ENCODE measurements around the gene IKZF5.

The IKZF5 gene

DNA sequence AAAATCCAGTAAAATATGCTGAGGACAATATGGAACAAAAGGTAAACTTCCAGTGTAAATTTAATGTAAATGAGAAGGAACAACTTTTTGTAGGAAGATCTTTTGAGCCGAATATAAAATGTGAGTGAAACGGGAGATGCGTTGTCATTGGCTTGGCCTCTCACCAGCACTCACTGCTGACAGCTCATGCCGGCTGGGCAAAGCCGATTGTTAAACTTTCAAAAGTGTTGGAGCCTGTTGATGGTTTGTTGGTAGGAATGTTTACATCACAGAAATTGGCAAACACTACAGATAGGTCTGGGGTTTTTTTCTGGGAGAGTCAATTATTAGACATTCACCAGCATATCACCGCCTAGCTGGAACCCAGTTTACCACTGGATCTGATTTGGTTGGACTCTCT is 22.3 kb downstream of the IKZF5 start:
- DNase-seq (ENCODE audit: insufficient read length, low spot score) = no peak

DNA sequence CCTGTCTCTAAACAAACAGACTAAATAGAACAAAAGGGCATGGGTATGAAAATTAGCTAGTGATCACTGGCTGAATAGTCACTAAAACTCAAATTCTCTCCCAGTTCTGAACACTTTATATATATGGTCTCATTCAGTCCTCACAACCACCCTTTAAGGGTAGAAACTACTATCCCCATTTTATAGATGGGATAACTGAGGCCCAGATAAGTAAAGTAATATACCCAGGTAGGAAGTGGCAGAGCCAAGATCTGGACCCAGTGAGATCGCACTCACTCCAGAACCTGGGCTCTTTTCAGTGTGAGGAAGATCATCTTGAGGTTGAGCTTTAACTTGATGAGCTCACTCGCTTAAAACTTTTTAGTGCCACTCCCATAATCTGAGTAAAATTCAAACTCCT is 23.9 kb downstream of the IKZF5 start:
- FAIRE-seq (no peak), DNase-seq (ENCODE audit: insufficient read length, low spot score) (no peak)

More for the DNA sequence above, 22.3 kb downstream of the IKZF5 start:
- FAIRE-seq = no peak

DNA sequence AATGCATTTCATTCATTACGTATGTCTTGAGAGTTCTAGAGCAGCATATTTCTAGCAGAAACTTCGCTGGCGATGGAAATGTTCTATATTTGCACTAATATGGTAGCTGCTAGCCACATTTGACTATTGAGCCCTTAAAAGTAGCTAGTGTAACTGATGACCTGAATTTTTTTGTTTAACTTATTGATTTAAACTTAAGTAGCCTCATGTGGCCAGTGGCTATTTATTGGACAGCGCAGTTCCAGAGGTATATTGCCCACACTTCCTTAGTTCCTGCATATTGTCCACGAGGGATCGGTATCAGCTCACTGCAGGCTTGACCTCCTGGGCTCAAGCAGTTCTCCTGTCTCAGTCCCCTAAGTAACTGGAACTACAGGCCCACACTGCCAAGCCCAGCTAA is 24.7 kb downstream of the IKZF5 start:
- DNase-seq (ENCODE audit: insufficient read length, low spot score) (no peak), FAIRE-seq (no peak)

DNA sequence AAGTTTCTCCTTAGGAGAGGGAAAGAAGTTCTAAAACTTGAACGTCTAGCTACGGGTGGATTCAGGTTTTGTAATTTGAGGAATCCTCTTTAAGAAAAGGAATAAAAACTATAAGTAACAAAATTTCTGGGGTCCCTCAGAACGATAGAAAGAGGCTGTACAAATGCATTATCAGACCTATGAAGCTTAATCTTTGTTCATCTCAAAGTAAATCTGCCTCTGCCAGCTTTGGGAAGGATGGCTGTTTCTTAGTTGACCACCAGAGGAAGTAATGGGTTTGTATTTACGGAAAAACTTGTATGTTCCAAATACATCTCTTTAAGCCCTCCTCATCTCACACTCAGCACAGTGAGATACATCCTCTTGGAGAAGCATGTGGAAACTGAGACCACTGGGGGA is 27.5 kb downstream of the IKZF5 start:
- peak; percentile 6 for DNase-seq (ENCODE audit: insufficient read length, low spot score)

DNA sequence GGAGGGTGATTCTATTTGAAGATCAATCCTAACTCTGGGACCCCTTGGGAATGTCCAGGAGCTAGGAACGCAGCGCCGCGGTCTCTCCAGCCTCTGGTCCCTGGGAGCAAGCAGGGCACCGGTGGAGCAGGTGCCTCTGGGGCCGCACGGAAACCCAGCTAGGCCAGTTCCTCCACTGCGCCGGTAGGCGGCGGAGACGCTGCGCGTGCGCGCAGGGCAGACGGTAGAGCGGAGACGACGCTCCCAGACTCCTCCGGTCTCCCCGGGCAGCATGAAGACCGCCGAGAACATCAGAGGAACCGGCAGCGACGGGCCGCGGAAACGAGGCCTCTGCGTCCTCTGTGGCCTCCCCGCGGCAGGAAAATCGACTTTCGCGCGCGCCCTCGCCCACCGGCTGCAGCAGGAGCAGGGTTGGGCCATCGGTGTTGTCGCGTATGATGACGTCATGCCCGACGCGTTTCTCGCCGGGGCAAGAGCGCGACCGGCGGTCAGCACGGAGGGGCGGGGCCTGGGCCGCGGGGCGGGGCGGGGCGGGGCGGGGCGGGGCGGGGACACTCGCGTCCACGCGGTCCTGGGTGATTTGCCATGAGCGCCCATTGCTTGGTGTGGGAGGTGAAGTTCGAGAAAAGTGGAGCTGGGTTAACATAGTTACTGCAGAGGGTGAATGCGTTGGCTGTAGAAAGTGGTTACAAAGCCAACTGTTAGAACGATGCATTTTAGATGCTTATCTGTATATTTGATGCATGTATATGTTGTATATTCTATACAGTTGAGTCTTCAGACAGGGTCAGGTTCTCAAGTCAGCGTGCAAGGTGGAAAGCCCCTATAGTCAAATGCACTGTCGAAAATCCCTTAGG is 28.2 kb downstream of the IKZF5 start, which contains the start of gene PSTK:
TSS of gene PSTK (plus strand) at position 193 of the 857 bp plus-strand sequence. CDS start at position 272, 79 bp downstream.
- FAIRE-seq = peak; percentile 16
- peak; percentile 75 for DNase-seq (ENCODE audit: insufficient read length, low spot score)

More for the DNA sequence above, 27.5 kb downstream of the IKZF5 start:
- no peak for FAIRE-seq

DNA sequence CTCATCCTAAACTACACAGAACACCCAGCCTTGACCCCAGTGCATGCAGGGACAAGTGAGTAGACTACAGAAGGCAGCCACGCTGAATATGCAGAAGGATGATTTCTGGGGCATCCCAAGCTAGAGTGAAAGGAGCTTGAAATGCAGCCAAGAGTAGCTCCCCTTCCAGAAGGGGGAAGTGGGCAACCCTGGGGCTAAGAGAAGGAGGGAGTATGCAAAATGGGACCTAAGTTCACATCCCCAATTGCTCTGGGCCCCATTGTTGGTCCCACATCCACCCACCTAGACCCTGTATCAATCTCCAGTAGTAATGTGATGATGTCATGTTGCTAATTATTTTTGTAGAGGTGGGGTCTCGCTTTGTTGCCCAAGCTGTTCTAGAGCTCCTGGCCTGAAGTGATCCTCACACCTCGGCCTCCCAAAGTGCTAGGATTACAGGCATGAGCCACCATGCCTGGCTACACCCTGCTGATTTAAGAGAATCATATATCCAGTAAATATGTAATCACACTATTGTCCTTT is 34.0 kb downstream of the IKZF5 start:
- FAIRE-seq = no peak
- no peak for DNase-seq (ENCODE audit: insufficient read length, low spot score)

DNA sequence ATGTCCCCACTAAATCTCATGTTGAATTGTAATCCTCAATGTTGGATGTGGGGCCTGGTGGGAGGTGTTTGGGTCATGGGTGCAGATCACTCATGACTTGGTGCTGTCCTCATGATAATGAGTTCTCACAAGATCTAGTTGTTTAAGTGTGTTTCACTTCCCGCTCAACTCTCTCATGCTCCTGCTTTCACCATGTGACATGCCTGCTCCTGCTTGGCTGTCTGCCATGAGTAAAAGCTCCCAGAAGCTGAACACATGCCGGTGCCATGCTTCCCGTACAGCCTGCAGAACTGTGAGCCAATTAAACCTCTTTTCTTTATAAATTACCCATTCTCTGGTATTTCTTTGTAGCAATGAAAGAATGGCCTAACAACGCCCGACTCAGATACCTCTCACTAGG is 34.6 kb downstream of the IKZF5 start:
- FAIRE-seq = no peak
- no peak for DNase-seq (ENCODE audit: insufficient read length, low spot score)

DNA sequence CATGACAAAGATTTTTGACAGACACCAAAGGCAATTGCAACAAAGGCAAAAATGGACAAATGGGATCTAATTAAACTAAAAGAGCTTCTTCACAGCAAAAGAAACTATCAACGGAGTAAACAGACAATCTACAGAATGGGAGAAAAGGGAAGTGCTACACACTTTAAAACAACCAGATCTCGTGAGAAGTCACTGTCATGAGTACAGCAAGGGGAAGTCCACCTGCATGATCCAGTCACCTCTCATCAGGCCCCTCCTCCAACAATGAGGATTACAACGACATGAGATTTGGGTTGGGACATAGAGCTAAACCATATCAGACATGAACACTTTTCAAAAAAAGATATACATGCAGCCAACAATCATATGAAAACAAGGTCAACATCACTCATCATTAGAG is 39.9 kb downstream of the IKZF5 start:
- DNase-seq (ENCODE audit: insufficient read length, low spot score) (no peak), FAIRE-seq (no peak)

DNA sequence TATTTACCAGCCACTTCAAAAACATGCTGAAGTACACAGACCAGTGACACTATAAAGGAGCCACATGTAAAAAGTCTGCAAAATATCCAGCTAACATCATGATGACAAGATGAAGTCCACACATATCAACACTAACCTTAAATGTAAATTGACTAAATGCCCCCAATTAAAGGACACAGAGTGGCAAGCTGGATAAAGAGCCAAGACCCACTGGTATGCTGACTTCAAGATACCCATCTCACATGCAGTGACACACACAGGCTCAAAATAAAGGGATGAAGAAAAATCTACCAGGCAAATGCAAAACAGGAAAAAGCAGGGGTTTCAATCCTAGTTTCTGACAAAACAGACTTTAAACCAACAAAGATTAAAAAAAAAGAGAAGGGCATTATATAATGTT is 41.7 kb downstream of the IKZF5 start:
- FAIRE-seq (no peak), DNase-seq (ENCODE audit: insufficient read length, low spot score) (no peak)

DNA sequence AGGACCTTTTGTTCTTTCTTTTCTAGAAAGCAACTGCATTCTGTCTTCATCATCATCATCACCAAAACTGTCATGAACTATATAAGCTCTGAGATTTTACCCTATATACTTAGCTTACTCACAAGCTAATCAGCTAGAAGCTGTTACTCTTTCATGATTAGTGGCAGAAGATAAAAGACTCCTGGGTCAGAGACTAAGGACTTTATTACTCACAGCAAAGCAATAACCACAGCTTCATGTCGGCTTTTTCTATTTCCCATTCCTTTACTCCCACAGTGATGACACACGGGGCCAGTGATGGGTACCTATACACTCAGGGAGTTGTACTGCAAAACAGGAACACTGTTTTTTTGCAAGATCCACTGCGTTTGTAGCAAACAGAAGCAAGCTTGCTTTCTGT is 46.2 kb downstream of the IKZF5 start:
- FAIRE-seq = no peak

DNA sequence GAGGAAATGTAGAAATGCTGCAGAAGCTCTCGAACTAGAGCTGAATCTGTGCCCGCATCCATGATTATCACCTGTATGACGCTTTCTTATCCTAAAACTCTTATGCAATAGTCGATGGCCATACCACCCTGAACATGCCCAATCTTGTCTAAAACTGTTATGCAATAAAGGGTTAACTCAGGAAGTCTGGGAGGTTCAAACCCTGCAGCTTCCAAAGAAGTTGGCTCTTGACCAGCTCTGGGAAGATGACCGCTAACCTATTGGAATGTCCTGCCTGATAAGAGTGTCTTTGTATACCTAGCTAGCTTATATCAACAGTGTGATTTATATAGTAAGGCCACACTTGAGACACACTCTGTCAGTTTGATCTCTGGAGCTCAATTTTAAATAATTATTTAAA is 51.1 kb downstream of the IKZF5 start:
- DNase-seq (ENCODE audit: insufficient read length, low spot score) (no peak), FAIRE-seq (no peak)

More for the DNA sequence above, 46.2 kb downstream of the IKZF5 start:
- DNase-seq (ENCODE audit: insufficient read length, low spot score) = no peak

DNA sequence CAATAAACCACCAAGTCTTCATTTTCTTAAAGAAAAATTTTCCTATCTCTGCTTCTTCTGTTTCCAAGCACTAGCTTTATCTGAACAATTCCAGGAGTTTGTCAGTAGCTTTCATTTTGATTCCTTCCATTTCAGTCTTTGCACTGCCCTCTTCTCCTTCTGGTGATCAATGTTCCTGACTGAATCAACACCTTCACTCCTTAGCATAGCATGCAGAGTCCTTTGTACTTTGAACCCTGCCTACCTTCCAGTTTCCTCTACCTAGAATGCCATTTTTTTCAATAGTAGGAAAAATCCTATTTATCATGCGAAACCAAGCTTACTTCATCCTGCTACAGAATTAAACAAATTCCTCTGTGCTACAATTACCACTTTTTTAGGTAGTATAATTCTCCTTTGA is 52.7 kb downstream of the IKZF5 start:
- DNase-seq (ENCODE audit: insufficient read length, low spot score) (no peak), FAIRE-seq (no peak)

DNA sequence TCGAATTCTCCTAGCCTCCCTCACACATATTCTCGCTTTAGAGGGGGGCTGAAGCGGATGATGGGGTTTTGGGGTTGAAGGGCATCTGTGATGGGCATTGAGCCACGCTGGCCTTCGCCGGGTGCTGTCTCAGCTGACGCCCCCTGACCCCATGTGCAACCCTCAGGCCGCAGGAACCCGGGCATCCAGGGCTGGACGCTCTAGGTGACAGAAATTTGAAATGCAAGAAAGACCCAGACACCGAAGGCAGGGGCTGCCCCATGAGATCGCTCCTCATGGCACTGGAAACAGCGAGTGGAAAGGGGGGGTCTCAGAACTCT is 53.9 kb downstream of the IKZF5 start:
- DNase-seq (ENCODE audit: insufficient read length, low spot score) (no peak), FAIRE-seq (no peak)

DNA sequence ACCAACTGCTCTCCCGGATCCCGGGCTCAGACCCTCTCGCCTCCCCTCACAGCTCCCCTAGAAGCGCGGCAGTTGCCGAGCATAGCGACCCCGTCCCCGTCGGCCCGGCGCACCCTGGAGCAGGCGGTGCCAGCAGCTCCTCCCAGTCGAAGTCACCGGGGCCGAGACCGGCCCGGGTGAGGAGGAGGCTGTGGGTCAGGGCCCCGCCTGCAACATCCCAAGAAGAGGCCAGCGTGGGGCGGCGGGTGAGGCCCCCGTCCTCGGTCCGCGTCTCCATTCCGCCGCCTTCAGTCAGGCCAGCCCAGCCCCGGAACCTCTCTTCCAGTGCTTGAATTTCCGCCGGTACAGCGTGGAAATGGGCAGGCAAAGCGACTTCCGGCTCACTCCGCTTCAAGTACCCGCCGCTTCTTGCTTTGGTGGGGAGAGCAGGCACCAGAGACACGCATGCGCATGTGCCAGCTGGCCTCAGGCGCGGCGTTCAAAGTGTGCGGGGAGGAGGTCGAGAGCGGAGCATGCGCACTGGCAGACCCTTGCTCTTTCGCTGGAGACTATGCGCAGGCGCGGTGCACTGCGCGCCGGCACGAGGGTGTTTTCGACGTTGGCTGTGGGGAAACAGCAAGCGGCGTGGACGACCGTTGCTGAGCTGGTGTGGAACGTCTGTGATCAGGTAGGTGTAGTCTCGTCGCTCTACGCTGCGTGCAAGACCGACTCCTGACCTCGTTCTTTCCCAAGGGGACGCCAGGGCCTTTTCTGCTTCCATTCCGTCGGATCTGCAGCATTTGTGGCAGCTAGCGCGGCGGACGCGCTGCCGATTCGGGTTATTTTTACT is 54.5 kb downstream of the IKZF5 start, which contains the start of gene C10orf88:
TSS of gene C10orf88 (minus strand) at position 326 of the 829 bp plus-strand sequence. CDS start at position 277, 49 bp downstream.
- DNase-seq (ENCODE audit: insufficient read length, low spot score) (peak; percentile 94), FAIRE-seq (peak; percentile 82)

DNA sequence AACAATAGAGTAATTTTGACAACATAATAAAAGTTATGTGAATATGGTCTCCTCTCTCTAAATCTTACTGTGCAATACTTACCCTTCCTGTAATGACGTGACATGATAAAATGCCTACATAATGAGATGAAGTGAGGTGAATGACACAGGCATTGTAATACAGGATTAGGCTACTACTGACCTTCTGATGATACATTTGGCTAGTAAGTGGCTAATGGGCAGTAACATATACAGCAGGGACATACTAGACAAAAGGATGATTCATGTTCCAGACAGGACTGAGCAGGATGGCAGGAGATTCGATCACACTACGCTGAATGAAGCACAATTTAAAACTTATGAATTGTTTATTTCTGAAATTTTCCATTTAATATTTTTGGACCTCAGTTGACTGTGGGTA is 59.3 kb downstream of the IKZF5 start:
- DNase-seq (ENCODE audit: insufficient read length, low spot score) (no peak), FAIRE-seq (no peak)

All from HTR-8/SVneo (cell line).